WERI-Rb-1 (cell line): ENCODE measurements around the gene PRRT3.

Experiments
- DNase-seq: peaks from one replicate; pipeline ENCODE4 v3.0.0-alpha.2; 2020
- H3K27ac ChIP-seq: fragments of 250-450 bp; sonication (Bioruptor Pico); 2 replicates; pipeline ENCODE4 v1.5.1; 2020; ENCODE audit warnings: mild to moderate bottlenecking, moderate library complexity
- H3K27me3 ChIP-seq: fragments of 250-450 bp; sonication (Bioruptor Pico); 2 replicates; pipeline ENCODE4 v1.5.1; 2021; ENCODE audit warnings: mild to moderate bottlenecking, low read depth, moderate library complexity; ENCODE audit not compliant: insufficient read depth, severe bottlenecking
- H3K36me3 ChIP-seq: fragments of 250-450 bp; sonication (Bioruptor Pico); 2 replicates; pipeline ENCODE4 v1.5.1; 2020; ENCODE audit warnings: mild to moderate bottlenecking, moderate library complexity
- H3K4me3 ChIP-seq: 2 replicates; pipeline ENCODE4 v1.5.1; 2011; ENCODE audit warnings: low read depth, mild to moderate bottlenecking, control low read depth, low read length
- H3K9me3 ChIP-seq: fragments of 250-450 bp; sonication (Bioruptor Pico); 2 replicates; pipeline ENCODE4 v1.5.1; 2021; ENCODE audit warnings: mild to moderate bottlenecking, moderate library complexity; ENCODE audit not compliant: severe bottlenecking
- TF ChIP-seq, protein P1 (sequence below): IDR thresholded peaks from 2 replicates; pipeline ENCODE4 v1.5.1; 2011; ENCODE audit warnings: low read depth, mild to moderate bottlenecking, control low read depth, inconsistent platforms, low read length

Gene PRRT3

DNA sequence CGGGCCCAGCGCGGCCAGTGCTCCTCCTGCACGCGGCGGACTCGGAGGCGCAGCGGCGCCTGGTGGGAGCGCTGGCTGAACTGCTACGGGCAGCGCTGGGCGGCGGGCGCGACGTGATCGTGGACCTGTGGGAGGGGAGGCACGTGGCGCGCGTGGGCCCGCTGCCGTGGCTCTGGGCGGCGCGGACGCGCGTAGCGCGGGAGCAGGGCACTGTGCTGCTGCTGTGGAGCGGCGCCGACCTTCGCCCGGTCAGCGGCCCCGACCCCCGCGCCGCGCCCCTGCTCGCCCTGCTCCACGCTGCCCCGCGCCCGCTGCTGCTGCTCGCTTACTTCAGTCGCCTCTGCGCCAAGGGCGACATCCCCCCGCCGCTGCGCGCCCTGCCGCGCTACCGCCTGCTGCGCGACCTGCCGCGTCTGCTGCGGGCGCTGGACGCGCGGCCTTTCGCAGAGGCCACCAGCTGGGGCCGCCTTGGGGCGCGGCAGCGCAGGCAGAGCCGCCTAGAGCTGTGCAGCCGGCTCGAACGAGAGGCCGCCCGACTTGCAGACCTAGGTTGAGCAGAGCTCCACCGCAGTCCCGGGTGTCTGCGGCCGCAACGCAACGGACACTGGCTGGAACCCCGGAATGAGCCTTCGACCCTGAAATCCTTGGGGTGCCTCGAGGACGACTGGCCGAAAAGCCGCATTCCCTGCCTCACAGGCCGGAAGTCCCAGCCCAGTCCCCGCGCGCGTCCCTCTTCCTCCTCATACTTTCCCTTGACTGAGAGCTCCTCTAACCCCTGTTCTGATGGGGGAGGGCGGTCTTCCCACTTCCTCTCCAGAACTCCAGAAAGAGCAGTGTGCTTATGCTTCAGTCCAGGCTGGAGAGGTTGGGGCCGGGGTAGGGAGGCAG lies 36.7 kb downstream of the PRRT3 start:
- Histone ChIP-seq H3K36me3 (no peaks in the 10 kb centered on the region), H3K4me3 (peak overlapping the region; percentile 63), H3K9me3 (peaks cover 5% of the 10 kb centered on the region), H3K27ac (peak overlapping the region; percentile 95), H3K27me3 (no peaks in the 10 kb centered on the region)
- DNase-seq = peak; percentile 65
- TF ChIP-seq, protein P1, sequence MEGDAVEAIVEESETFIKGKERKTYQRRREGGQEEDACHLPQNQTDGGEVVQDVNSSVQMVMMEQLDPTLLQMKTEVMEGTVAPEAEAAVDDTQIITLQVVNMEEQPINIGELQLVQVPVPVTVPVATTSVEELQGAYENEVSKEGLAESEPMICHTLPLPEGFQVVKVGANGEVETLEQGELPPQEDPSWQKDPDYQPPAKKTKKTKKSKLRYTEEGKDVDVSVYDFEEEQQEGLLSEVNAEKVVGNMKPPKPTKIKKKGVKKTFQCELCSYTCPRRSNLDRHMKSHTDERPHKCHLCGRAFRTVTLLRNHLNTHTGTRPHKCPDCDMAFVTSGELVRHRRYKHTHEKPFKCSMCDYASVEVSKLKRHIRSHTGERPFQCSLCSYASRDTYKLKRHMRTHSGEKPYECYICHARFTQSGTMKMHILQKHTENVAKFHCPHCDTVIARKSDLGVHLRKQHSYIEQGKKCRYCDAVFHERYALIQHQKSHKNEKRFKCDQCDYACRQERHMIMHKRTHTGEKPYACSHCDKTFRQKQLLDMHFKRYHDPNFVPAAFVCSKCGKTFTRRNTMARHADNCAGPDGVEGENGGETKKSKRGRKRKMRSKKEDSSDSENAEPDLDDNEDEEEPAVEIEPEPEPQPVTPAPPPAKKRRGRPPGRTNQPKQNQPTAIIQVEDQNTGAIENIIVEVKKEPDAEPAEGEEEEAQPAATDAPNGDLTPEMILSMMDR = peak; percentile 42

DNA sequence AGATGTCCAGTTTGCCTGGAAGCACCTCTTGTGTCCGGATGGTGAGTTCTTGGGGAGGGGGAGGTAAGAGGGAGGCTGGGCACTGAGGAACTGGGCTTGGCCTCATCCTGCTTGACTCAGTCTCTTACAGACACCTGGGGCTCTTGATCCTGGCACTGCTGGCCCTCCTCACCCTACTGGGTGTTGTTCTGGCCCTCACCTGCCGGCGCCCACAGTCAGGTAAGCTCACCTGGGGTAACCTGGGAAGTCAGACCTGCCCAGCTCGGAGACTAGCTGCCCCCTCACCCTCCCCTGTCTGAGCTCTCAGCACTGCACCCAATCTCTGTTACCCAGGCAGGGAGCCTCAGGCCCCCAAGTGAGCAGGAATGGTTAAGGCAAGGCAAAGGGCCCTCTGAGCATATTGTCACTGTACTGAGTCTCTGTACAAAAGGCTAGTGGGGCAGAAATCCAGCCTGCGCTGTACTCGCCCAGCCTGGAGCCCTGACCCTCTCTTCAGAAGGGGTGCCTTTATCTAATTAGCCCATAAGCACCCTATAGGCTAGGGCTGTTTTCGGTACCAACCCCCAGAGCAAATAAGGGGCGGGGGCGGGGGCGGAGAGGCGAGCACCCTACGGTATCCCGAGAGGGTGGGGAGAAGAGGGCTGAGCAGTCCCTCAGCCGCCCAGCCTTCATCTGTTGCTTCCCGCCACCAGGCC lies 37.5 kb downstream of the PRRT3 start:
- peaks cover 5% of the 10 kb centered on the region for H3K9me3 ChIP-seq
- H3K36me3 ChIP-seq = no peaks in the 10 kb centered on the region
- peak; percentile 79 for DNase-seq
- H3K4me3 ChIP-seq = peak overlapping the region; percentile 63
- TF ChIP-seq, protein P1 = no peak
- peak overlapping the region; percentile 95 for H3K27ac ChIP-seq
- no peaks in the 10 kb centered on the region for H3K27me3 ChIP-seq

DNA sequence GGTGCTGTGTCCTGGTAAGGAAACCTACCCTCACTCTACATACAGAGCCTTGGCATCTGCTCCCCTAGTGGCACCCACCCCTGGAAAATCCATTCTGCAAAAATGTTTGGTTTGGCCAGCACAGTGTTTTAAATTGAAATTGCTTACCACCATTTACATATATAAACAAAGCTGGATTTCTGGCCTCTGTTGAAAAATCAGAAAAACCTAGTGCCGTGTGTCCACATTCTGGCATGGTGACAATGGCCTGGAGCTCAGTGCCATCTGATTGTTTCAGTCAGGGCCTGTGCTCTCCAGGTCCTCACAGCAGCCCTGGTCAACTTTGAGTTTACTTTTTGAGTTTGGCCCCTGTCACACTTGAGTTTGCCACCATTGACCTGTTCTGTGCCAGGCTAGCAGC lies 38.2 kb downstream of the PRRT3 start:
- H3K9me3 ChIP-seq = peaks cover 5% of the 10 kb centered on the region
- DNase-seq = no peak
- no peaks in the 10 kb centered on the region for H3K36me3 ChIP-seq
- H3K4me3 ChIP-seq = no peak overlapping the region
- no peaks in the 10 kb centered on the region for H3K27me3 ChIP-seq
- H3K27ac ChIP-seq = peak overlapping the region; percentile 95
- TF ChIP-seq, protein P1 = no peak

DNA sequence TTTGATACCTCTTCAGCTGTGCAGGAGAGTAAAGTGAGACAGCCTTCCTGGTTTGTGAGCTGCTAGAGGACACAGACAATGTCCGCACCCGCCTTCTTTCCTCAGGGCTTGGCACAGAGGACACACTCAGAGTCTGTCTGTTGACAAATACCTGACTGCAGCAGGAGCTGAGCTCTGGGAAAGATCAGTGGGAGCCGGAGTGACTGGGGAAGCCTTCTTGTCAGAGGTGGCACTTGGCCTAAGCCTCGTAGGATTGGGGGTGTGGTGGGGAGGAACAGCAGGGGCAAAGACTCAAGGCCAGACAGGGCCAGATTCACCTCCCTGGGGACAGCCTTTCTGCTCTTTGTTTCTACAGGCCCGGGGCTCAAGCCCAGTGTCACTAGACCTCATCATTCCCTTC lies 38.6 kb downstream of the PRRT3 start:
- DNase-seq = peak; percentile 49
- Histone ChIP-seq H3K36me3 (no peaks in the 10 kb centered on the region), H3K4me3 (no peak overlapping the region), H3K9me3 (peaks cover 5% of the 10 kb centered on the region), H3K27ac (no peak overlapping the region; the same call in 1 of the 2 replicates), H3K27me3 (no peaks in the 10 kb centered on the region)
- TF ChIP-seq, protein P1 = no peak

DNA sequence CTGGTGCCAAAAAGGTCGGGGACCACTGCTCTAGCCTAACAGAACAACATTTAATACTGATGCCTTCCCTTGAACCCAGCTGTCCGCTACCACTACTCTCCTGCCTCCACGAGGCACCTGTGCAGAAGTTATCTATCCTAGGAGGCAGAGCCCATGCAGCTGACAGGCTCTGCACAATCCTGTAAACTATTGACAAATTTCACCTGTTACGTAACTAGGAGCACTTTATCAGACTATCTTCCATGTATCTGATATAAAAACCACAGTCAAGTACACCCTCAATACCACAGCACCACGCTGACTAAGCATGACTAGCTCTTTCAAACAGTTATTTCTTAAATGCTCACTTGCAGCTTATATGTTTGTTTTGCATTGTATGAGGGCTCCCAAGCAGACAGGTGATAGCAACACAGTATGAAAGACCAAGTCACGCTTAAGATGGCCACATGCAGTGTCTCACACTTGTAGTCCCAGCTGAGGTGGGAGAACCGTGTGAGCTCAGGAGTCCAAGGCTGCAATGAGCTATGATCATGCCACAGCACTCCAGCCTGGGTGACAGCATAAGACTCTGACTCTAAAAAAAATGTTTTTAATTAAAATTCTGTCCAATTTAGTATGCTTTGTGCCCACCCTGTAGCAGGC lies 39.8 kb downstream of the PRRT3 start:
- Histone ChIP-seq H3K4me3 (no peak overlapping the region), H3K27me3 (no peaks in the 10 kb centered on the region), H3K36me3 (no peaks in the 10 kb centered on the region), H3K9me3 (peaks cover 5% of the 10 kb centered on the region), H3K27ac (no peak overlapping the region)
- TF ChIP-seq, protein P1 = no peak
- DNase-seq = no peak
